ENCODE data around the gene ANKS3.
A peak's percentile ranks its signal among the peaks of the same experiment; 100 is the strongest.

Gene ANKS3

GRCh38 chr16:4675864-4676786 lies 57.9 kb downstream of the ANKS3 start:
- no peak for DNase-seq (ENCODE audit: low read depth)
- no peak overlapping the region for H3K4me3 ChIP-seq (ENCODE audit: low read length)
- TF ChIP-seq CTCF (IDR thresholded peaks at IDR 0.05; ENCODE audit: insufficient read depth, low read depth, low read length, missing control alignments) = no peak

DNA sequence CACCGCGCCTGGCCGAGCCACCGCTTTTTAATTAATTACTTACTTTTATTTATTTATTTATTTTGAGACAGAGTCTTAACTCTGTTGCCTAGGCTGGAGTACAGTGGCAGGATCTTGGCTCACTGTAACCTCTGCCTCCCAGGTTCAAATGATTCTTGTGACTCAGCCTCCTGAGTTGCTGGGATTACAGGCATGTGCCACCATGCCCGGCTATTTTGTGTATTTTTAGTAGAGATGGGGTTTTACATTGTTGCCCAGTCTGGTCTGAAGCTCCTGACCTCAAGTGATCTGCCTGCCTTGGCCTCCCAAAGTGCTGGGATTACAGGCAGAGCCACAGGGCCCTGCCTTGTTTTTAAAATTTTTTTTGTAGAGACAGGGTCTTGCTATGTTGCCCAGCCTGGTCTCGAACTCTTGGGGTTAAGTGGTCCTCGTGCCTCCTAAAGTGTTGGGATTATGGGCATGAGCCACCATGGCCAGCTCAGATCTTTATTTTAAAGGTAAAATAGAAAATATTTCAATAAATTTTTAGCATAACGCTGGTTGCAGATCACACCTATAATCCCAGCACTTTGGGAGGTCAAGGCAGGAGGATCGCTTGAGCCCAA lies 59.0 kb downstream of the ANKS3 start:
- no peak for TF ChIP-seq CTCF (IDR thresholded peaks at IDR 0.05; ENCODE audit: insufficient read depth, low read depth, low read length, missing control alignments)

DNA sequence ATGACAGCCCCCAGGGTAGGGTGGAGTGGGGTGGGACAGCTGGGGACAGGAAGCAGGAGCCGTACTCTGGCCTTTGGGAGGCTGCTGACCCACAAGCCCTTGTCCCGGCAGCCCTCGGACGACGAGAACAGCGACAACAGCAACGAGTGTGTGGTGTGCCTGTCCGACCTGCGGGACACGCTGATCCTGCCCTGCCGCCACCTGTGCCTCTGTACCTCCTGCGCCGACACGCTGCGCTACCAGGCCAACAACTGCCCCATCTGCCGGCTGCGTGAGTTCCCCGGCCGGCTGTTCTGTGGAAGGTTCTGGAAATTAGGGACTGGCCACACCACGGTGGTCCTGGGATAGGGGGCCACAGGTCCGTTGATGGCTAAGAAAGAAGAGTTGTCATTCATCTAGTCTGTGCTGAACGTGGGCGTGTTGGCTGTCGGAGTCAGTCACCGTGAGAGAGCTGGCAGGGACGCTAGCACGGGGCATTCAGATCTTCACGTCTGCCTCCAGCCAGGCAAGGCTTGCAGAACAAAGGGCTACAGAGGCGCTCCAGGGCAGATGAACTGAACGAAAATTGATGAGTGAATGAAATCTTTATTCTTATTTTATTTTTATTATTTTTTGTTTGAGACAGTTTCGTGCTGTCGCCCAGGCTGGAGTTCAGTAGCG lies 60.6 kb downstream of the ANKS3 start:
- DNase-seq (ENCODE audit: low read depth) = no peak
- no peak for TF ChIP-seq CTCF (IDR thresholded peaks at IDR 0.05; ENCODE audit: insufficient read depth, low read depth, low read length, missing control alignments)
- no peak overlapping the region for H3K4me3 ChIP-seq (ENCODE audit: low read length)

More for the DNA sequence above, 59.0 kb downstream of the ANKS3 start:
- DNase-seq (ENCODE audit: low read depth) = peak; percentile 66
- H3K4me3 ChIP-seq (ENCODE audit: low read length) = no peak overlapping the region

DNA sequence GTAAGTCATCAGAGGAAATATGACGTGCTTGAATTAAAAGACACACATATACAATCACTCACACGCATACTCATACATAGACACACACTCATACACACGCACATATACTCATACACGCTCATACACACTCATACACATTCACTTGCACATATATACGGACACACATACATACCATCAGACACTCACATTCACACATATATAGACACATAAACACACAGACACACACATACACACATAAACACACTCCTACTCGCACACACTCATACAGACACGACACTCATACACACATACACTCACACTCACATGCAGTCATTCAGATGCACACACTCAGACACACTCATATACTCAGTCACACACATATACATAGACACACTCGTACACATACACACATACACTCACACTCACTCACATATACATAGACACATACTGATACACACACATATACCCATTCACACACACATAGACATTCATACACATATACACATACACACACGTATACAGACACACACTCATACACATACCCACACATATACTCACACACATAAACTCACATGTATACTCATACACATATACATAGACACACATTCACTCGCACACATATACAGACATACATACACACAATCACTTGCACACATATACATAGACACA lies 65.6 kb downstream of the ANKS3 start:
- no peak for TF ChIP-seq CTCF (IDR thresholded peaks at IDR 0.05; ENCODE audit: insufficient read depth, low read depth, low read length, missing control alignments)
- no peak overlapping the region for H3K4me3 ChIP-seq (ENCODE audit: low read length)
- no peak for DNase-seq (ENCODE audit: low read depth)

GRCh38 chr16:4667203-4667963 lies 66.7 kb downstream of the ANKS3 start:
- no peak overlapping the region for H3K4me3 ChIP-seq (ENCODE audit: low read length)
- DNase-seq (ENCODE audit: low read depth) = no peak
- TF ChIP-seq CTCF (IDR thresholded peaks at IDR 0.05; ENCODE audit: insufficient read depth, low read depth, low read length, missing control alignments) = no peak

GRCh38 chr16:4666537-4667202 lies 67.4 kb downstream of the ANKS3 start:
- no peak for DNase-seq (ENCODE audit: low read depth)
- no peak for TF ChIP-seq CTCF (IDR thresholded peaks at IDR 0.05; ENCODE audit: insufficient read depth, low read depth, low read length, missing control alignments)
- no peak overlapping the region for H3K4me3 ChIP-seq (ENCODE audit: low read length)
